ENCODE measurements around the gene CSK. TPM values are rescaled to one million over a fixed set of nuclear protein-coding genes. Genes with fewer than 3 reads are reported as not detected.

CSK gene
- total RNA-seq, 4 donors from 2014 or later = 4.9 to 41.6 (median 26.4) TPM

DNA sequence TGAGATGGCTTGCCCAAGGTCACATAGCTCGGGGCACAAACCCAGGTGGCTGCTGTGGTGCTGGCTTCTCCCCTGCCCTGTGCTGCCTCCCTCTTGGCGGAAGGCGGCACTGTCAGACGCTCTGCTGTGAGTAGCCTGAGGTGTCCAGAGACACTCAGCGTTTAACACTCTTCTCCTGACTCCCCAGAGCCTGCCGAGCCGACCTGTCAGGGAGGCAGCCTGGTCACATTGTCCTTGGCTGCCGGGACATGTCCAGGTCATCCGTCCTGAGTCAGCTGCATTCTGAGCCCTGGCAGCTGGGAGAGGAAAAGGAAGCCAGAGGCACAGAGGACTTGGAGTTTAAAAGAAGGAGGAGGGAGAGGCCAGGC lies 35.5 kb downstream of the CSK start:
- DNase-seq = no peak
- H3K27me3 ChIP-seq = no peaks in the 10 kb centered on the region
- TF ChIP-seq, protein P1, sequence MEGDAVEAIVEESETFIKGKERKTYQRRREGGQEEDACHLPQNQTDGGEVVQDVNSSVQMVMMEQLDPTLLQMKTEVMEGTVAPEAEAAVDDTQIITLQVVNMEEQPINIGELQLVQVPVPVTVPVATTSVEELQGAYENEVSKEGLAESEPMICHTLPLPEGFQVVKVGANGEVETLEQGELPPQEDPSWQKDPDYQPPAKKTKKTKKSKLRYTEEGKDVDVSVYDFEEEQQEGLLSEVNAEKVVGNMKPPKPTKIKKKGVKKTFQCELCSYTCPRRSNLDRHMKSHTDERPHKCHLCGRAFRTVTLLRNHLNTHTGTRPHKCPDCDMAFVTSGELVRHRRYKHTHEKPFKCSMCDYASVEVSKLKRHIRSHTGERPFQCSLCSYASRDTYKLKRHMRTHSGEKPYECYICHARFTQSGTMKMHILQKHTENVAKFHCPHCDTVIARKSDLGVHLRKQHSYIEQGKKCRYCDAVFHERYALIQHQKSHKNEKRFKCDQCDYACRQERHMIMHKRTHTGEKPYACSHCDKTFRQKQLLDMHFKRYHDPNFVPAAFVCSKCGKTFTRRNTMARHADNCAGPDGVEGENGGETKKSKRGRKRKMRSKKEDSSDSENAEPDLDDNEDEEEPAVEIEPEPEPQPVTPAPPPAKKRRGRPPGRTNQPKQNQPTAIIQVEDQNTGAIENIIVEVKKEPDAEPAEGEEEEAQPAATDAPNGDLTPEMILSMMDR (IDR thresholded peaks at IDR 0.05) = no peak
- TF ChIP-seq POLR2A (IDR thresholded peaks at IDR 0.05) = no peak
- H3K4me1 ChIP-seq = no peaks in the 10 kb centered on the region
- H3K4me3 ChIP-seq = no peak overlapping the region
- intact Hi-C loops (cut with DNase I; ENCODE audit: low total_unique reads) = no loop called here
- H3K36me3 ChIP-seq = no peaks in the 10 kb centered on the region
- no peaks in the 10 kb centered on the region for H3K9me3 ChIP-seq
- H3K27ac ChIP-seq = no peak overlapping the region

DNA sequence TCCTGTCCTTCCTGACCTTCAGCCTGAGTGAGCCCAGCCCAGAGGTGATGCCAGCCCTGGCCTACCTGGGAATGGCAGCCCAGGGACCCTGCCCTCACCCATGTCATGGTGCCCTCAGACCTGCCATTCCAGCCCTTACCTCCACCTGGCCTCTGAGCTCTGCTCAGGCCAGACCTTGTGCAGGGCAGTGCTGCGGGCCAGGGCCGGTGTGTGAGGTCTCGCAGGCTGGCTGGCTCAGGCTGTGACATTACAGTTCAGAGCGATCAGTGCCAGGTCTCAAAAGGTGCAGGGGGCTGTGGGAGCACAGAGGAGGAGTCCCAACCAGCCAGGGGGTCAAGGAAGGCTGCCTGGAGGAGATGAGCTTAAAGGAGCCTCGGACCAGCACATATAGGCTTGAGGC lies 38.2 kb downstream of the CSK start:
- DNase-seq = no peak
- Histone ChIP-seq H3K36me3 (no peaks in the 10 kb centered on the region), H3K9me3 (no peaks in the 10 kb centered on the region), H3K27ac (no peak overlapping the region), H3K27me3 (no peaks in the 10 kb centered on the region), H3K4me1 (no peaks in the 10 kb centered on the region), H3K4me3 (no peak overlapping the region)
- no peak for TF ChIP-seq POLR2A (IDR thresholded peaks at IDR 0.05)
- TF ChIP-seq, protein P1 (IDR thresholded peaks at IDR 0.05) = no peak
- intact Hi-C loops (cut with DNase I; ENCODE audit: low total_unique reads) = no loop called here

DNA sequence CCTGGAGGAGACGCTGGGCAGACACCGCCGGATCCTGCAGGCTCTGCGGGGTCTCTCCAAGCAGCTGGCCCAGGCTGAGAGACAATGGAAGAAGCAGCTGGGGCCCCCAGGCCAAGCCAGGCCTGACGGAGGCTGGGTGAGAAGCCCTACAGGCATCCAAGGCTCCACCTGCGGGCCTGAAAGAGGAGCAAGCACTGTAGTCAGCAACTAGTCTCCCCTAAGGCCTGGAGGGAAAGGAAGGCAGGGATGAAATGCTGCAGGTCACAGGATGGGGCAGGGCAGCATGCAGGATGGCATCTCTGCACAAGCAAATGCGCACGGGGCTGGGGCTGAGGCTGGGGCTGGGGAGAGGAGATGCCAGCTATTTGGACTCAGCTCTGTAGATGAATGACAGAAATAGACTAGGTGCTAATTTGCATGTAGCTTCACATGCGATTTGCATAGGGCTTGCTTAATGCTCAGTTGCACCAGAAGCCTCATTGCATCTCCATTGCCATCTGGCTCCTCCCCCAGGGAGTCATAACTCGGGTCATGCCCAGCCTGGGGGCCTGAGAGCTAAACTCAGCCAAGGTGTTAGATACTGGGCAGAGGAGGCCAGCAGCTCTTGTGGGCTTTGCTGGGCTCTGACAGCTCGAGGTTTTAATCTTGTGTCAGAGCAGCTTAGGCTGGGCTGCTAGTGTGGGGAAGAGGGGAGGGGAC lies 39.4 kb downstream of the CSK start:
- TF ChIP-seq, protein P1 (IDR thresholded peaks at IDR 0.05) = no peak
- TF ChIP-seq POLR2A (IDR thresholded peaks at IDR 0.05) = no peak

DNA sequence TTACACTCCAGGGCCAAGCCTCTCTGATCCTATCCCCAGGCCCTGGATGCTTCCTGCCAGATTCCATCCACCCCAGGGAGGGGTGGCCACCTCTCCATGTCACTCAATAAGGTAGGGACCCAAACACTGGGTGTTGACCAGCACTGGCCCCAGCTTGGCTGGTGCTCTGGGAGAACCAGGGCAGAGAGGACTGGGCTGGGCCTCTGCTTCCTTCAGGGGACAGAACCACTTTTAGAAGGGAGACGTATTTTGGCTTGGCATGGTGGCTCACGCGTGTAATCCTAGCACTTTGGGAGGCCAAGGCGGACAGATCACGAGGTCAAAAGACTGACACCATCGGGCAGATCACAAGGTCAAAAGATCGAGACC lies 39.9 kb downstream of the CSK start:
- no peak overlapping the region for H3K4me3 ChIP-seq
- intact Hi-C loops (cut with DNase I; ENCODE audit: low total_unique reads) = no loop called here
- H3K9me3 ChIP-seq = no peaks in the 10 kb centered on the region
- TF ChIP-seq POLR2A (IDR thresholded peaks at IDR 0.05) = no peak
- TF ChIP-seq, protein P1 (IDR thresholded peaks at IDR 0.05) = no peak
- no peaks in the 10 kb centered on the region for H3K4me1 ChIP-seq
- no peak for DNase-seq
- no peaks in the 10 kb centered on the region for H3K36me3 ChIP-seq
- H3K27me3 ChIP-seq = no peaks in the 10 kb centered on the region
- H3K27ac ChIP-seq = no peak overlapping the region

More for the DNA sequence above, 39.4 kb downstream of the CSK start:
- intact Hi-C loops (cut with DNase I; ENCODE audit: low total_unique reads) = no loop called here
- no peak for DNase-seq
- Histone ChIP-seq H3K27me3 (no peaks in the 10 kb centered on the region), H3K36me3 (no peaks in the 10 kb centered on the region), H3K4me1 (no peaks in the 10 kb centered on the region), H3K4me3 (no peak overlapping the region), H3K9me3 (no peaks in the 10 kb centered on the region), H3K27ac (no peak overlapping the region)

DNA sequence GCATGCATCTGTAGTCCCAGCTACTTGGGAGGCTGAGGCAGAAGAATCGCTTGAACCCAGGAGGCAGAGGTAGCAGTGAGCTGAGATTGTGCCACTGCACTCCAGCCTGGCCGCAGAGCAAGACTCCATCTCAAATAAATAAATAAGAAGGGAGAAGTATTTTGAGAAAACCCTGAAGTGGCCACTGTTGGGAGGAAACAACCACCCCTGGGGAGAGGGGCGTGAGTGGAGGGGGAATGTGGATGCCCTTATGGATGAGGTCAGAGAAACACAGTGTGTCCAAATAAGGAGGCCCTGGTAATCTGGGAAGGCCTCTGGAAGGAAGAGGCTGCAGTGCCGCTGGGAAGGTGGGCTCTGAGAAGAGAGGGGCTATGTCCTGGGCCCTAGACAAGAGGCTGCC lies 40.4 kb downstream of the CSK start:
- Histone ChIP-seq H3K27ac (no peak overlapping the region), H3K4me3 (no peak overlapping the region), H3K4me1 (no peaks in the 10 kb centered on the region), H3K27me3 (no peaks in the 10 kb centered on the region), H3K9me3 (no peaks in the 10 kb centered on the region), H3K36me3 (no peaks in the 10 kb centered on the region)
- no peak for TF ChIP-seq POLR2A (IDR thresholded peaks at IDR 0.05)
- TF ChIP-seq, protein P1 (IDR thresholded peaks at IDR 0.05) = no peak
- intact Hi-C loops (cut with DNase I; ENCODE audit: low total_unique reads) = no loop called here
- DNase-seq = no peak
